ACC112 (cell line): ENCODE measurements around the gene YJEFN3.
A peak's percentile ranks its signal among the peaks of the same experiment; 100 is the strongest.

Source experiments
- H2AFZ ChIP-seq: fragments of 200-600 bp; sonication (generic); one replicate; pipeline ENCODE4 v1.6.0; 2017; ENCODE audit warnings: antibody characterized with exemption, low read length; ENCODE audit not compliant: unreplicated experiment
- H3K27ac ChIP-seq: fragments of 200-600 bp; sonication (generic); 2 replicates; pipeline ENCODE4 v1.5.1; 2014; ENCODE audit warnings: low read depth, mild to moderate bottlenecking, antibody characterized with exemption, low read length, moderate library complexity
- H3K27me3 ChIP-seq: fragments of 200-600 bp; sonication (generic); 2 replicates; pipeline ENCODE4 v1.6.1; 2014; ENCODE audit warnings: mild to moderate bottlenecking, antibody characterized with exemption, low read length, moderate library complexity, mixed read lengths; ENCODE audit not compliant: insufficient read depth
- H3K36me3 ChIP-seq: fragments of 200-600 bp; sonication (generic); 2 replicates; pipeline ENCODE4 v1.6.1; 2016; ENCODE audit warnings: mild to moderate bottlenecking, antibody characterized with exemption, low read length, moderate library complexity, mixed read lengths; ENCODE audit not compliant: insufficient read depth
- H3K4me1 ChIP-seq: fragments of 200-600 bp; sonication (generic); one replicate; pipeline ENCODE4 v1.6.1; 2016; ENCODE audit warnings: low read length, mixed read lengths; ENCODE audit not compliant: insufficient read depth, unreplicated experiment, control insufficient read depth
- H3K4me3 ChIP-seq: fragments of 200-600 bp; sonication (generic); 2 replicates; pipeline ENCODE4 v1.5.1; 2014; ENCODE audit warnings: mild to moderate bottlenecking, low read depth, low read length
- H3K79me2 ChIP-seq: fragments of 200-600 bp; sonication (generic); one replicate; pipeline ENCODE4 v1.6.0; 2016; ENCODE audit warnings: low read length; ENCODE audit not compliant: control insufficient read depth, unreplicated experiment, insufficient read depth

The YJEFN3 gene

GRCh38 chr19:19528721-19529490, at the start of gene YJEFN3:
Gene YJEFN3 (plus strand): TSS chr19:19528911. CDS start chr19:19528933, 22 bp downstream.
- no peaks in the 10 kb centered on the region for H3K27me3 ChIP-seq
- H3K36me3 ChIP-seq = no peaks in the 10 kb centered on the region
- H3K4me1 ChIP-seq = peaks cover 7% of the 10 kb centered on the region
- no peak within 1 kb of the TSS for H2AFZ ChIP-seq
- no peak within 1 kb of the TSS for H3K27ac ChIP-seq
- peaks cover 3% of the 10 kb centered on the region for H3K79me2 ChIP-seq
- no peak within 1 kb of the TSS for H3K4me3 ChIP-seq

- Histone ChIP-seq H3K27me3 (no peaks in the 10 kb centered on the region), H3K36me3 (no peaks in the 10 kb centered on the region), H3K4me3 (no peak overlapping the region), H3K4me1 (peaks cover 14% of the 10 kb centered on the region), H2AFZ (no peak overlapping the region), H3K79me2 (peaks cover 35% of the 10 kb centered on the region), H3K27ac (no peak overlapping the region)
Observed at GRCh38 chr19:19480688-19481087, 48.0 kb upstream of the YJEFN3 start.

GRCh38 chr19:19482809-19483596, 45.7 kb upstream of the YJEFN3 start:
- H3K27ac ChIP-seq = no peak overlapping the region
- H2AFZ ChIP-seq = no peak overlapping the region
- H3K4me3 ChIP-seq = no peak overlapping the region
- peaks cover 16% of the 10 kb centered on the region for H3K4me1 ChIP-seq
- peaks cover 31% of the 10 kb centered on the region for H3K79me2 ChIP-seq
- no peaks in the 10 kb centered on the region for H3K27me3 ChIP-seq
- H3K36me3 ChIP-seq = no peaks in the 10 kb centered on the region

GRCh38 chr19:19485161-19485997, 43.3 kb upstream of the YJEFN3 start:
- H2AFZ ChIP-seq = no peak overlapping the region
- H3K4me1 ChIP-seq = peaks cover 35% of the 10 kb centered on the region
- no peaks in the 10 kb centered on the region for H3K36me3 ChIP-seq
- H3K4me3 ChIP-seq = no peak overlapping the region
- no peaks in the 10 kb centered on the region for H3K27me3 ChIP-seq
- H3K79me2 ChIP-seq = peaks cover 29% of the 10 kb centered on the region
- no peak overlapping the region for H3K27ac ChIP-seq

GRCh38 chr19:19485998-19486290, 42.8 kb upstream of the YJEFN3 start:
- H3K27ac ChIP-seq = no peak overlapping the region
- H3K4me3 ChIP-seq = no peak overlapping the region
- H3K36me3 ChIP-seq = no peaks in the 10 kb centered on the region

GRCh38 chr19:19486343-19487076, 42.2 kb upstream of the YJEFN3 start:
- Histone ChIP-seq H3K4me1 (peaks cover 35% of the 10 kb centered on the region), H3K27me3 (no peaks in the 10 kb centered on the region), H3K36me3 (no peaks in the 10 kb centered on the region), H3K4me3 (no peak overlapping the region), H2AFZ (no peak overlapping the region), H3K79me2 (peaks cover 32% of the 10 kb centered on the region), H3K27ac (no peak overlapping the region)

More at GRCh38 chr19:19485998-19486290, 42.8 kb upstream of the YJEFN3 start:
- peaks cover 35% of the 10 kb centered on the region for H3K4me1 ChIP-seq
- H3K27me3 ChIP-seq = no peaks in the 10 kb centered on the region
- H2AFZ ChIP-seq = no peak overlapping the region
- H3K79me2 ChIP-seq = peaks cover 30% of the 10 kb centered on the region

GRCh38 chr19:19487077-19487949, 41.4 kb upstream of the YJEFN3 start:
- H2AFZ ChIP-seq = no peak overlapping the region
- peaks cover 35% of the 10 kb centered on the region for H3K4me1 ChIP-seq
- H3K36me3 ChIP-seq = no peaks in the 10 kb centered on the region
- peaks cover 31% of the 10 kb centered on the region for H3K79me2 ChIP-seq
- no peak overlapping the region for H3K4me3 ChIP-seq
- peak overlapping the region; percentile 96 for H3K27ac ChIP-seq
- H3K27me3 ChIP-seq = no peaks in the 10 kb centered on the region

GRCh38 chr19:19487950-19488874, 40.5 kb upstream of the YJEFN3 start:
- H3K4me3 ChIP-seq = no peak overlapping the region
- no peak overlapping the region for H2AFZ ChIP-seq
- no peaks in the 10 kb centered on the region for H3K36me3 ChIP-seq
- peak overlapping the region; percentile 96 for H3K27ac ChIP-seq
- peaks cover 26% of the 10 kb centered on the region for H3K79me2 ChIP-seq
- H3K4me1 ChIP-seq = peaks cover 35% of the 10 kb centered on the region
- no peaks in the 10 kb centered on the region for H3K27me3 ChIP-seq
